Thymus (tissue), 11 donors: ENCODE data around the gene CACYBP. TPM values are rescaled to one million over a fixed set of nuclear protein-coding genes. Genes with fewer than 3 reads are reported as not detected.

Experiments
- DNase-seq, 9 donors: peaks; one replicate each; pipeline ENCODE4 v3.0.0-alpha.2; 2013; ENCODE audit warnings: low spot score in 9 of 9, low read depth in 6 of 9, missing footprints in 1 of 9
- H3K27ac ChIP-seq, 2 donors: one replicate each; pipeline ENCODE4 v1.5.1; 2013; ENCODE audit warnings: control low read depth in 1 of 2, low read depth in 1 of 2, low read length in 1 of 2, mild to moderate bottlenecking in 1 of 2, moderate library complexity in 1 of 2
- H3K27me3 ChIP-seq, 2 donors: one replicate each; pipeline ENCODE4 v1.5.1; 2013; ENCODE audit warnings: low read length in 1 of 2; ENCODE audit not compliant: control insufficient read depth in 2 of 2, insufficient read depth in 1 of 2
- H3K36me3 ChIP-seq, 2 donors: one replicate each; pipeline ENCODE4 v1.5.1; 2013; ENCODE audit warnings: low read length in 1 of 2, mild to moderate bottlenecking in 1 of 2, moderate library complexity in 1 of 2; ENCODE audit not compliant: control insufficient read depth in 2 of 2, insufficient read depth in 2 of 2
- H3K4me1 ChIP-seq, 2 donors: one replicate each; pipeline ENCODE4 v1.5.1; 2013; ENCODE audit warnings: low read length in 2 of 2; ENCODE audit not compliant: control insufficient read depth in 2 of 2, insufficient read depth in 2 of 2
- H3K4me3 ChIP-seq, 2 donors: one replicate each; pipeline ENCODE4 v1.5.1; 2013; ENCODE audit warnings: low read length in 2 of 2, control low read depth in 1 of 2, mild to moderate bottlenecking in 1 of 2
- H3K9me3 ChIP-seq, 2 donors: one replicate each; pipeline ENCODE4 v1.5.1; 2013; ENCODE audit warnings: low read length in 1 of 2, mild to moderate bottlenecking in 1 of 2; ENCODE audit not compliant: control insufficient read depth in 2 of 2, insufficient read depth in 1 of 2
- WGBS: extraction: QIAGEN DNeasy Blood & Tissue Kit; methylation state at CpG from one replicate; pipeline ENCODE4 v1.1.7; 2013; 5-methylcytosine and 5-hydroxymethylcytosine counted together
- polyA plus RNA-seq: library from polyadenylated mRNA; stranded (reverse); fragments of 200-250 nt; gene quantifications from one replicate; pipeline ENCODE4 v1.2.3, GENCODE V29; 2013
- total RNA-seq: library from RNA; stranded (reverse); fragments of 120-200 nt; gene quantifications from one replicate; pipeline ENCODE4 v1.2.4, GENCODE V29; 2013
- donor health status: healthy.

CACYBP gene
- total and polyA plus RNA-seq, 2 donors: 53.6 to 91.4 TPM

DNA sequence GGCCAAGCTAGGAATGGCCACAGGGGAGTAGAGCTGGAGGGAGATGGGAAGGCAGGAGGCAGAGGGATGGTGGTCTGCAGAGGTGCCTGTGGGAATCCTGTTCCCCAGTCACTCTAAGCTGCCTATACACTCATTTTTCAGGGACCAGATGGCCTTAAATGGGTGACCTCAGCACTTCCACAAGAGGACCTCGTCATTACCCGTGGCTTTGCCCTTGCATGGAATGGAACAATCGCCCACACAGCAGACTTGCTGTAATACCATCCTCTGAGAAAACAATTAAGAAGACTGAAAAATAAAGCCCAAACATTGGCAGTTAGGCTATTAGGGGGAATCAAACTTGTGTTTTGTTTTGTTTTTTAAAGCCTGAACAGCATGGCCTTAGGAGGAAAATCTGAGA is 55.0 kb downstream of the CACYBP start:
- no peak overlapping the region for H3K27ac ChIP-seq
- 90% methylated on average over 3 of the region's 3 CpGs for WGBS

More for the DNA sequence above, 55.0 kb downstream of the CACYBP start:
- H3K36me3 ChIP-seq: no peaks in the 10 kb centered on the region
- no peaks in the 10 kb centered on the region for H3K27me3 ChIP-seq
- H3K9me3 ChIP-seq: no peaks in the 10 kb centered on the region
- no peak for DNase-seq
- H3K4me3 ChIP-seq: no peak overlapping the region
- no peaks in the 10 kb centered on the region for H3K4me1 ChIP-seq

Other genes starting within 250 kb of the CACYBP start
- gene MRPS14, start 23.5 kb downstream of the CACYBP start, total RNA-seq: 34.1 TPM
- gene MRPS14, start 23.5 kb downstream of the CACYBP start, polyA plus RNA-seq: 27.8 TPM
- 0.38 TPM for gene TNN, start 67.9 kb downstream of the CACYBP start, total RNA-seq
- 0.27 TPM for gene TNN, start 67.9 kb downstream of the CACYBP start, polyA plus RNA-seq
- 14.4 TPM for gene KIAA0040, start 192.8 kb downstream of the CACYBP start, total RNA-seq
- gene KIAA0040, start 192.8 kb downstream of the CACYBP start, polyA plus RNA-seq: 12.7 TPM